Tongue (tissue), 2 donors: ENCODE data around the gene TMEM125. TPM values are rescaled to one million over a fixed set of nuclear protein-coding genes. Genes with fewer than 3 reads are reported as not detected.
A peak's percentile ranks its signal among the peaks of the same experiment; 100 is the strongest.

Experiments
- DNase-seq: peaks from one replicate; pipeline ENCODE4 v3.0.0-alpha.2; 2015
- total RNA-seq: library from RNA; depleted of rRNA; stranded (reverse); fragments of >200 nt; gene quantifications from one replicate; pipeline ENCODE4 v1.2.3, GENCODE V29; 2014

TMEM125 gene
- total RNA-seq, 1 donor from 2014 or later: 0.92 TPM

GRCh38 chr1:43293896-43294760, 24.3 kb downstream of the TMEM125 start:
- no peak for DNase-seq

- no peak for DNase-seq
These were observed 25.0 kb downstream of the TMEM125 start for GRCh38 chr1:43294761-43295160.

- DNase-seq: no peak
These were observed 26.4 kb downstream of the TMEM125 start for GRCh38 chr1:43296207-43296606.

- no peak for DNase-seq
These were observed 28.3 kb downstream of the TMEM125 start for GRCh38 chr1:43298055-43298454.

- no peak for DNase-seq
These were observed 29.3 kb downstream of the TMEM125 start for GRCh38 chr1:43299101-43299500.

GRCh38 chr1:43300378-43301094, 30.8 kb downstream of the TMEM125 start, which contains the start of gene TIE1:
TSS of gene TIE1 (plus strand) at chr1:43300982. CDS start at chr1:43301072, 90 bp downstream.
- no peak for DNase-seq

GRCh38 chr1:43302201-43302600, 32.4 kb downstream of the TMEM125 start:
- no peak for DNase-seq

- DNase-seq: no peak
These were observed 33.1 kb downstream of the TMEM125 start for GRCh38 chr1:43302721-43303470.

GRCh38 chr1:43303471-43304313, 33.9 kb downstream of the TMEM125 start:
- no peak for DNase-seq

- DNase-seq: peak; percentile 23
These were observed 34.5 kb downstream of the TMEM125 start for GRCh38 chr1:43304314-43304681.

GRCh38 chr1:43304771-43305300, 35.1 kb downstream of the TMEM125 start:
- DNase-seq: no peak

GRCh38 chr1:43305461-43305860, 35.7 kb downstream of the TMEM125 start:
- no peak for DNase-seq

- no peak for DNase-seq
These were observed 36.3 kb downstream of the TMEM125 start for GRCh38 chr1:43305926-43306687.

- DNase-seq: no peak
These were observed 37.1 kb downstream of the TMEM125 start for GRCh38 chr1:43306688-43307457.

- DNase-seq: no peak
These were observed 37.8 kb downstream of the TMEM125 start for GRCh38 chr1:43307458-43308158.

GRCh38 chr1:43308635-43309404, 39.0 kb downstream of the TMEM125 start:
- DNase-seq: no peak

GRCh38 chr1:43309405-43310025, 39.7 kb downstream of the TMEM125 start:
- DNase-seq: no peak

GRCh38 chr1:43311521-43311920, 41.7 kb downstream of the TMEM125 start:
- DNase-seq: no peak
